Mesendoderm (in vitro differentiated cells): ENCODE measurements around the gene TFE3.

Experiments
- DNase-seq: peaks from one replicate; pipeline ENCODE4 v3.0.0; 2013
- H2AK5ac ChIP-seq: 2 replicates; pipeline ENCODE4 v1.6.1; 2013; ENCODE audit warnings: low read length, inconsistent platforms
- H2BK120ac ChIP-seq: 2 replicates; pipeline ENCODE4 v1.6.1; 2013; ENCODE audit warnings: low read depth, mild to moderate bottlenecking, low read length, moderate library complexity, mixed read lengths
- H2BK15ac ChIP-seq: replicated peaks from 2 replicates; pipeline ENCODE4 v1.6.1; 2013; ENCODE audit warnings: low read depth, mild to moderate bottlenecking, moderate library complexity
- H2BK5ac ChIP-seq: 2 replicates; pipeline ENCODE4 v1.6.1; 2013; ENCODE audit warnings: low read length, inconsistent platforms
- H3K18ac ChIP-seq: 2 replicates; pipeline ENCODE4 v1.6.1; 2013; ENCODE audit warnings: mild to moderate bottlenecking, low read length, mixed read lengths
- H3K23ac ChIP-seq: one replicate; pipeline ENCODE4 v1.6.1; 2013; ENCODE audit warnings: low read length
- H3K27ac ChIP-seq: 2 replicates; pipeline ENCODE4 v1.5.1; 2013; ENCODE audit warnings: low read depth, mild to moderate bottlenecking, inconsistent platforms, low read length, moderate library complexity
- H3K27me3 ChIP-seq: 2 replicates; pipeline ENCODE4 v1.6.1; 2013; ENCODE audit warnings: low read length, control low read depth, mild to moderate bottlenecking, inconsistent platforms; ENCODE audit not compliant: insufficient read depth, poor library complexity
- H3K36me3 ChIP-seq: 2 replicates; pipeline ENCODE4 v1.6.1; 2013; ENCODE audit warnings: low read length, inconsistent platforms; ENCODE audit not compliant: control insufficient read depth, insufficient read depth
- H3K4ac ChIP-seq: one replicate; pipeline ENCODE4 v1.6.1; 2013; ENCODE audit warnings: low read depth, mild to moderate bottlenecking, low read length, moderate library complexity
- H3K4me1 ChIP-seq: 2 replicates; pipeline ENCODE4 v1.6.1; 2013; ENCODE audit warnings: low read depth, low read length, inconsistent platforms; ENCODE audit not compliant: control insufficient read depth
- H3K4me2 ChIP-seq: 2 replicates; pipeline ENCODE4 v1.6.1; 2013; ENCODE audit warnings: low read length
- H3K4me3 ChIP-seq: 2 replicates; pipeline ENCODE4 v1.5.1; 2013; ENCODE audit warnings: mild to moderate bottlenecking, low read length
- H3K56ac ChIP-seq: one replicate; pipeline ENCODE4 v1.6.1; 2013; ENCODE audit warnings: low read length
- H3K79me1 ChIP-seq: 2 replicates; pipeline ENCODE4 v1.6.1; 2013; ENCODE audit warnings: low read length, inconsistent platforms
- H3K79me2 ChIP-seq: 2 replicates; pipeline ENCODE4 v1.6.1; 2013; ENCODE audit warnings: mild to moderate bottlenecking, low read length; ENCODE audit not compliant: control insufficient read depth, insufficient read depth
- H3K9ac ChIP-seq: 2 replicates; pipeline ENCODE4 v1.6.1; 2013; ENCODE audit warnings: low read length, inconsistent platforms
- H4K5ac ChIP-seq: one replicate; pipeline ENCODE4 v1.6.1; 2013; ENCODE audit warnings: low read length
- H4K8ac ChIP-seq: one replicate; pipeline ENCODE4 v1.6.1; 2013; ENCODE audit warnings: low read depth, mild to moderate bottlenecking, control low read depth, low read length, moderate library complexity
- WGBS: extraction: QIAGEN DNeasy Blood & Tissue Kit; methylation state at CpG from one replicate; pipeline ENCODE4 v1.1.7; 2013; ENCODE audit warnings: low lambda C conversion rate, missing lambda C conversion rate; ENCODE audit not compliant: insufficient coverage; ENCODE audit errors: extremely low coverage; 5-methylcytosine and 5-hydroxymethylcytosine counted together

The TFE3 gene

GRCh38 chrX:49069038-49069437, 25.9 kb upstream of the TFE3 start:
- H4K5ac ChIP-seq, result no peak overlapping the region
- H3K4me3 ChIP-seq, result no peak overlapping the region
- no peak overlapping the region for H3K18ac ChIP-seq
- H2BK15ac ChIP-seq, result no peak overlapping the region
- H3K27ac ChIP-seq, result no peak overlapping the region
- no peaks in the 10 kb centered on the region for H3K4me1 ChIP-seq
- H3K36me3 ChIP-seq, result no peaks in the 10 kb centered on the region
- H4K8ac ChIP-seq, result no peak overlapping the region
- H3K4ac ChIP-seq, result no peak overlapping the region
- no peak overlapping the region for H3K9ac ChIP-seq
- H2BK120ac ChIP-seq, result no peak overlapping the region
- H3K4me2 ChIP-seq, result no peak overlapping the region
- no peaks in the 10 kb centered on the region for H3K27me3 ChIP-seq
- no peak overlapping the region for H3K56ac ChIP-seq
- no peak overlapping the region for H3K23ac ChIP-seq
- no peaks in the 10 kb centered on the region for H3K79me1 ChIP-seq
- H2BK5ac ChIP-seq, result no peak overlapping the region
- WGBS, result no CpG with 5 or more reads among the region's 11 CpGs
- DNase-seq, result no peak
- no peaks in the 10 kb centered on the region for H3K79me2 ChIP-seq
- no peak overlapping the region for H2AK5ac ChIP-seq

GRCh38 chrX:49067285-49068120, 24.3 kb upstream of the TFE3 start:
- Histone ChIP-seq H3K23ac (no peak overlapping the region), H3K36me3 (no peaks in the 10 kb centered on the region), H3K18ac (no peak overlapping the region), H2BK5ac (no peak overlapping the region), H2BK15ac (no peak overlapping the region), H4K8ac (no peak overlapping the region), H3K4me1 (no peaks in the 10 kb centered on the region), H2AK5ac (no peak overlapping the region), H3K56ac (no peak overlapping the region), H3K27me3 (no peaks in the 10 kb centered on the region), H3K27ac (no peak overlapping the region), H3K79me2 (no peaks in the 10 kb centered on the region), H3K4me2 (no peak overlapping the region), H3K79me1 (no peaks in the 10 kb centered on the region), H4K5ac (no peak overlapping the region), H2BK120ac (no peak overlapping the region), H3K4me3 (no peak overlapping the region), H3K4ac (no peak overlapping the region), H3K9ac (no peak overlapping the region)
- no peak for DNase-seq
- WGBS, result no CpG with 5 or more reads among the region's 41 CpGs

GRCh38 chrX:49066690-49067089, 23.5 kb upstream of the TFE3 start:
- DNase-seq, result no peak
- no peak overlapping the region for H3K4ac ChIP-seq

GRCh38 chrX:49066278-49066677, 23.1 kb upstream of the TFE3 start:
- no peak overlapping the region for H3K56ac ChIP-seq
- no peak overlapping the region for H4K5ac ChIP-seq

More at GRCh38 chrX:49066690-49067089, 23.5 kb upstream of the TFE3 start:
- no CpG with 5 or more reads among the region's 9 CpGs for WGBS
- Histone ChIP-seq H2AK5ac (no peak overlapping the region), H3K27ac (no peak overlapping the region), H3K23ac (no peak overlapping the region), H3K4me1 (no peaks in the 10 kb centered on the region), H4K5ac (no peak overlapping the region), H3K27me3 (no peaks in the 10 kb centered on the region), H3K9ac (no peak overlapping the region), H4K8ac (no peak overlapping the region), H2BK15ac (no peak overlapping the region), H3K4me3 (no peak overlapping the region), H3K56ac (no peak overlapping the region), H3K18ac (no peak overlapping the region), H3K36me3 (no peaks in the 10 kb centered on the region), H3K4me2 (no peak overlapping the region), H3K79me2 (no peaks in the 10 kb centered on the region), H3K79me1 (no peaks in the 10 kb centered on the region), H2BK5ac (no peak overlapping the region), H2BK120ac (no peak overlapping the region)

GRCh38 chrX:49064735-49065134, 21.6 kb upstream of the TFE3 start:
- H3K23ac ChIP-seq, result no peak overlapping the region
- no peaks in the 10 kb centered on the region for H3K79me2 ChIP-seq
- no CpG with 5 or more reads among the region's 8 CpGs for WGBS
- H3K4me3 ChIP-seq, result no peak overlapping the region
- no peak overlapping the region for H4K8ac ChIP-seq
- no peak overlapping the region for H2BK15ac ChIP-seq
- H2BK120ac ChIP-seq, result no peak overlapping the region
- H4K5ac ChIP-seq, result no peak overlapping the region
- no peaks in the 10 kb centered on the region for H3K36me3 ChIP-seq
- H2AK5ac ChIP-seq, result no peak overlapping the region
- no peak overlapping the region for H3K9ac ChIP-seq
- H3K4ac ChIP-seq, result no peak overlapping the region
- H3K27me3 ChIP-seq, result no peaks in the 10 kb centered on the region
- H3K4me1 ChIP-seq, result no peaks in the 10 kb centered on the region
- H2BK5ac ChIP-seq, result no peak overlapping the region
- peaks cover 3% of the 10 kb centered on the region for H3K79me1 ChIP-seq
- DNase-seq, result no peak
- no peak overlapping the region for H3K56ac ChIP-seq
- no peak overlapping the region for H3K4me2 ChIP-seq
- no peak overlapping the region for H3K18ac ChIP-seq
- no peak overlapping the region for H3K27ac ChIP-seq

More at GRCh38 chrX:49066278-49066677, 23.1 kb upstream of the TFE3 start:
- Histone ChIP-seq H3K9ac (no peak overlapping the region), H2BK120ac (no peak overlapping the region), H2BK15ac (no peak overlapping the region), H3K36me3 (no peaks in the 10 kb centered on the region), H3K4me1 (no peaks in the 10 kb centered on the region), H3K4me2 (no peak overlapping the region), H3K27ac (no peak overlapping the region), H3K79me1 (no peaks in the 10 kb centered on the region), H3K27me3 (no peaks in the 10 kb centered on the region), H3K4me3 (no peak overlapping the region), H3K79me2 (no peaks in the 10 kb centered on the region), H2BK5ac (no peak overlapping the region), H3K4ac (no peak overlapping the region), H2AK5ac (no peak overlapping the region), H3K18ac (no peak overlapping the region), H4K8ac (no peak overlapping the region), H3K23ac (no peak overlapping the region)
- no peak for DNase-seq
- no CpG with 5 or more reads among the region's 2 CpGs for WGBS

- no peak overlapping the region for H3K4ac ChIP-seq
- H3K56ac ChIP-seq, result no peak overlapping the region
- DNase-seq, result no peak
- no peaks in the 10 kb centered on the region for H3K36me3 ChIP-seq
- no peak overlapping the region for H2AK5ac ChIP-seq
- no peak overlapping the region for H2BK120ac ChIP-seq
- no peaks in the 10 kb centered on the region for H3K4me1 ChIP-seq
- H3K4me3 ChIP-seq, result no peak overlapping the region
- no peak overlapping the region for H3K27ac ChIP-seq
- no peaks in the 10 kb centered on the region for H3K27me3 ChIP-seq
- no peak overlapping the region for H4K8ac ChIP-seq
- H4K5ac ChIP-seq, result no peak overlapping the region
- peaks cover 3% of the 10 kb centered on the region for H3K79me1 ChIP-seq
- H3K18ac ChIP-seq, result no peak overlapping the region
- no peak overlapping the region for H3K4me2 ChIP-seq
- no peak overlapping the region for H3K9ac ChIP-seq
- no peak overlapping the region for H2BK5ac ChIP-seq
- no CpG with 5 or more reads among the region's 20 CpGs for WGBS
- no peak overlapping the region for H2BK15ac ChIP-seq
- no peaks in the 10 kb centered on the region for H3K79me2 ChIP-seq
- no peak overlapping the region for H3K23ac ChIP-seq
Observed at GRCh38 chrX:49064303-49064702, 21.1 kb upstream of the TFE3 start.
